GM20431 (cell line): Measurements from ENCODE around the gene UNC80.

ENCODE experiments used
- in situ Hi-C: fragments of 300-500 bp; cut with MseI, MboI; formaldehyde crosslinking; loops from one replicate; pipeline ENCODE4 v1.15.0; 2020; ENCODE audit warnings: low sequenced_read_pairs; ENCODE audit not compliant: unreplicated experiment

The UNC80 gene

GRCh38 chr2:209808521-209808920 lies 36.9 kb downstream of the UNC80 start:
- in situ Hi-C loops = no loop called here

- in situ Hi-C loops = no loop called here
Observed at GRCh38 chr2:209809256-209809655, 37.6 kb downstream of the UNC80 start.

- in situ Hi-C loops = no loop called here
Observed at GRCh38 chr2:209817844-209818271, 46.2 kb downstream of the UNC80 start.

- in situ Hi-C loops = no loop called here
Observed at GRCh38 chr2:209818939-209819338, 47.3 kb downstream of the UNC80 start.

- in situ Hi-C loops = no loop called here
Observed at GRCh38 chr2:209821806-209822205, 50.2 kb downstream of the UNC80 start.

GRCh38 chr2:209823484-209823883 lies 51.9 kb downstream of the UNC80 start:
- in situ Hi-C loops = no loop called here

- in situ Hi-C loops = no loop called here
Observed at GRCh38 chr2:209824391-209824790, 52.8 kb downstream of the UNC80 start.

GRCh38 chr2:209830722-209831465 lies 59.3 kb downstream of the UNC80 start:
- in situ Hi-C loops = no loop called here

GRCh38 chr2:209834767-209835166 lies 63.1 kb downstream of the UNC80 start:
- in situ Hi-C loops = no loop called here

- in situ Hi-C loops = no loop called here
Observed at GRCh38 chr2:209840434-209840833, 68.8 kb downstream of the UNC80 start.

- in situ Hi-C loops = no loop called here
Observed at GRCh38 chr2:209845666-209846065, 74.0 kb downstream of the UNC80 start.

GRCh38 chr2:209864716-209865295 lies 93.2 kb downstream of the UNC80 start:
- in situ Hi-C loops = no loop called here

GRCh38 chr2:209868271-209868994 lies 96.8 kb downstream of the UNC80 start:
- in situ Hi-C loops = no loop called here

GRCh38 chr2:209870067-209870466 lies 98.4 kb downstream of the UNC80 start:
- in situ Hi-C loops = no loop called here

- in situ Hi-C loops = no loop called here
Observed at GRCh38 chr2:209872675-209873074, 101.0 kb downstream of the UNC80 start.

- in situ Hi-C loops = no loop called here
Observed at GRCh38 chr2:209875270-209875669, 103.6 kb downstream of the UNC80 start.

GRCh38 chr2:209876211-209876610 lies 104.6 kb downstream of the UNC80 start:
- in situ Hi-C loops = no loop called here

GRCh38 chr2:209878701-209879100 lies 107.1 kb downstream of the UNC80 start:
- in situ Hi-C loops = no loop called here

GRCh38 chr2:209900638-209901037 lies 129.0 kb downstream of the UNC80 start:
- in situ Hi-C loops = no loop called here

- in situ Hi-C loops = no loop called here
Observed at GRCh38 chr2:209901172-209901571, 129.5 kb downstream of the UNC80 start.

GRCh38 chr2:209905691-209906090 lies 134.1 kb downstream of the UNC80 start:
- in situ Hi-C loops = no loop called here
